GM19463 (cell line): ENCODE measurements around the gene JPH4.
"Not testable (repeated sequence)": the region's sequence is repeated elsewhere in the genome, so short reads cannot be mapped to it uniquely, and the experiment has no call there.

ENCODE experiments used
- ATAC-seq: cut with Tn5 transposase; IDR thresholded peaks from one replicate; pipeline ENCODE4 v1.9.1; 2021; ENCODE audit warnings: mild to moderate bottlenecking, moderate library complexity; ENCODE audit not compliant: unreplicated experiment

Gene JPH4

GRCh38 chr14:23609001-23609400, 30.4 kb upstream of the JPH4 start:
- ATAC-seq: no peak

DNA sequence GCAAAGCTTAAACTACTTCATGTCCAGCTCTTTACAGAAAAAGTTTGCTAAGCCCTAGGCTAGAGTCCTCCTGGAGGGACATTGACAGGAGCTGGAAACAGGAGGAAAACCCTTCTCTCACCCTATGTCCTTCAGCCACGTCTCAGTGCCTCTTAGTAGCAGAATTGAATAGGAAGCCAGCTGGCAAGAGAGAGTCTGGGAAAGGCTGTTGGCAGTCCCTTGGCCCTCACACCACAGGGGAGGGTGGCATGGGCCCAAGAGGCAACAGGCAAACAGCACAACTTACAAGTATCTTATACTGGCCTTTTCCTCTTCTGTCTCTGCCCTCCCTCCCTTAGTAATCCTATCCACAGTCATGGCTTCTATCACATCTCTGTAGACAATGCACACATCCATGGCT, 29.9 kb upstream of the JPH4 start:
- no peak for ATAC-seq

DNA sequence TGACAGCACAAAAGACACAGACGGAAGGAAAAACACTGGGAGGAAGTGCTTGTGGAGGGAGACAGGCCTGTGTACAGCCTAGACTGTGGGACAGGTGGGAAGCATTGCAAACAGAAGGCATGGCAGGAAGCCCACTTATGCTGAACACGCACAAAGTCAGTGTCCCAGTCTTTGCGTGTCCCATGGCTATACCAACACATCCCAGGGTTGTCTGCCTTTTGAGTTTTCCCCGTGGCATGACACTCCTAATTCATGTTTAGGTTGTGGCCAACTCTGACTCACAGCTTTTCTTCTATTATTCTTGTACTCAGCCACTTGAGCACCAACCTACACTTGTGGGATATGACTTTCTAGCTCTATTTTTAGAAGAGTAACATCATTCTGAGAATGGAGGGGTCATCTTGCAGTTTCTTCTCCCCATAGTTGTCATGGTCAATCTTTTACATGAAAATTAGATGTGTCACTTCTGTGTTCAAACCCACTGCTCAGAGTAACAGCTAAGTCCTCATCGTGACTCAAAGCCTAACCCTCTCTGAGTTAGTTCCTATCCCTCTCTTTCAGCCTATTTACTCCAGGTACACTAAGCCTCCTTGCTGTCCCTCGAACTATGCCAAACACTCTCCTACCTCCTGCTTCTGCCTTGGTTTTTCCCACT, 27.5 kb upstream of the JPH4 start:
- peak; percentile 84 for ATAC-seq

DNA sequence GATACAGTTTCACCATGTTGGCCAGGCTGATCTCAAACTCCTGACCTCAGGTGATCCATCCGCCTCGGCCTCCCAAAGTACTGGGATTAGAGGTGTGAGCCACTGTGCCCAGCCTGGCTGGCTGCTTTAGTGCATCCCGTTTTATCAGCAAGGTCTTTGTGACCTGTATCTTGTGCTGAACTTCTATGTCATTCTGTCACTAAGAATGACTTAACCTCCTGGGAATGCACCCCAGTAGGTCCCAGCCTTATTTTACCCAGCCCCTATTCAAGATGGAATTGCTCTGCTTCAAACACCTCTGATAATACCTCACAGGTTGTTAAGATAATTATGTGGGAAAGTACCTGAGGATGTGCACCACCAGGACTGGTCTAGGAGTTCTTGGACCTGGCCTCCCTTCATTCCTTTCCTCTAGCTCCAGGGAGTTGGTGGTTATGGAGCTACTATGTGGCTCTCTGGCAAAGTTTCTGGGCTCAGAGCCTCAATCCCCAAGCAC, 26.1 kb upstream of the JPH4 start:
- ATAC-seq: no peak

DNA sequence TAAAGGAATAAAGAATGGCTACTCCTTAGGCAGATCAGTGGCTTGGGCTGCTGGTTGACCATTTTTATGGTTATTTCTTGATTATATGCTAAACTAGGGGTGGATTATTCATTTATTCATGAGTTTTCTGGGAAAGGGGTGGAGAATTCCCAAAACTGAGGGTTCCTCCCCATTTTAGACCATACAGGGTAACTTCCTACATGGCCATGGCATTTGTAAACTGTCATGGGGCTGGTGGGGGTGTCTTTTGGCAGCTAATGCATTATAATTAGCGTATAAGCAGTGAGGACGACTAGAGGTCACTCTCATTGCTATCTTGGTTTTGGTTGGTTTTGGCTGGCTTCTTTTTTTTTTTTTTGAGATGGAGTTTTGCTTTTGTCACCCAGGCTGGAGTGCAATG, 25.6 kb upstream of the JPH4 start:
- ATAC-seq: no peak

- ATAC-seq: no peak
Observed at GRCh38 chr14:23603103-23603502, 24.5 kb upstream of the JPH4 start.

DNA sequence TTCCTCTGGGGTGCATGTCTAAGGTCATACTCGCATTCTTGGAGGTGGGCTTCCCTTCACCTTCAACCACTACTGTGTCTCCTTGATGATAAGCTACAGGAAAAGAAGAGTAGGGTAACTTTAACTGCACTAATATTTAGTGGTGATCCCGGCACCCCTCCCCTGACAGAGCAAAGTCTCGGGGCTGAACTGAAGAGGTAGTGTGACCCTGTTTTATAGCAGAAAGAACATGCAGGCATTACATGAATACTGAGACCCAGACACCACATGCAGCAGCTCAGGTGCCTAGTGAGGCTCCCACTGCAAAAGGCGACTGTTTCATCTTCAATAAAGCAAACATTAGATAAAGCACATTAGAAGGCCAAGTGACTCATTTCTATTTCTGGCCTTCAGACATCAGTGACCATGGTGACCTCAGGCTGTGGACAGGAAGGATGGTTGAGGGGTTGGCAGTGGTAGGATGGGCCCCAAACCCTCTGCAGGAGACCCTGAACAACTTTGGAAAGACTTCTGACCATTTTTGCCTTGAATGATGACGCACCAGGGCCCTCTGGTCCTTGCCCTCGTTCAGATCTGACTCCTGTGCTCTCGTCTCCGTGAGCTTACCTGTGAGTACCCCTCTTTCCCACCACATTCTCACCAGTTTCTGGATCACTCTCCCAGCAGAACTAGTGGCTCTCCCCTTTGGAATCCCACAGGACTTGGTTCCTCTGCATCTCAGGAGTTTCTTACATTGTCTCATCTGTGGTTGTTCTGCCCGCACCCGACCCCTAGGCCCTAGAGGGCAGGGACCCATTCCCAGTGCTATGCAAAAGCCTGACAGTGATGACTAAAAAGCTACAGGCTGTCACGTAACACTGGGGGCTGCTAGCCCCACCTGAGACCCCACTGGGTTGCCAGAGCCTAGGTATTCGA, 23.8 kb upstream of the JPH4 start:
- ATAC-seq: no peak

DNA sequence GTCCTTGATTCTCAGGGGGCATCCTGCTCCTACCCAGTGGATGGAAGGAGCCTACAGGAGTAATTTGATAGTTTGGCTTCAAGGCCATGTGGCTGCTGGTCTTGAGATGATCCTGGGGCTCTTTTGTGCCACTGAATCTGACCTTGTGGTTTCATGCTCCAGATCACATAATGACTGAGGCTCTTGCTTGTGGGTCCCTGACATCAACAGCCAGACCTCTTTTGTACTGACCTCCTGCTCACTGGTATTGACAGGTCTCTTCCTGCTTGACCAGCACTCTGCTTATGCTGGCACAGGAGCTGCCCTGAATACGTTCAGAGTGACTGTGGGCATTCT, 23.2 kb upstream of the JPH4 start:
- ATAC-seq: peak; percentile 35

- no peak for ATAC-seq
Observed at GRCh38 chr14:23601424-23601823, 22.8 kb upstream of the JPH4 start.

GRCh38 chr14:23600806-23601205, 22.2 kb upstream of the JPH4 start:
- no peak for ATAC-seq

DNA sequence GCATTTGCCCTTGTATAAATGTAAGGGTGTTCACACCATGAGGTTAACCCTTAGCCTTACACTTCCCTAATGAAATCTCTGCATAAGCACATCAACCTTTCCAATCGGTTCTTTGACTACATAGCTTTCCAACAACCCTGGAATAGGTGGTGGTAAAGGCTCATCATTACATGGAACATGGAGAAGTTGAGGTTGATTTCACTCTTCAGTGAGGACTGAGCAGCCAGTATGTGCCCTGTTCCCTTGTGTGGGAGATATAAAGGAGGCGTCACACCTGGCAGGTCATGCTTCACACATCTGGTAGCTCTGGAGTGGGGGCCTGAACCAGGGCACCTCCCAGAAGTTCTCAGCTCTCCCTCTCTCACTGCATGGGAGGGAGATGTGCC, 21.7 kb upstream of the JPH4 start:
- ATAC-seq: no peak

DNA sequence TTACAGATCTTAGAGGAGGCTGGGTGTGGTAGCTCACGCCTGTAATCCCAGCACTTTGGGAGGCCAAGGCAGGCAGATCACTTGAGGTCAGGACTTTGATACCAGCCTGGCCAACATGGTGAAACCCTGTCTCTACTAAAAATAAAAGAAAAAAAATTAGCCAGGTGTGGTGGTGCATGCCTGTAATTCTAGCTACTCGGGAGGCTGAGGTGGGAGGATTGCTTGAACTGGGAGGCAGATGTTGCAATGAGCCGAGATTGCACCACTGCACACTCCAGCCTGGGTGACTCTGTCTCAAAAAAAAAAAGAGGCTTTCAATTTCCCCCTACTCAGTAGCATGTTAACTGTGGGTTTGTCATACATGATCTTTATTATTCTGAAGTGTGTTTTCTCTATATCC, 15.6 kb upstream of the JPH4 start:
- ATAC-seq: not testable (repeated sequence)

DNA sequence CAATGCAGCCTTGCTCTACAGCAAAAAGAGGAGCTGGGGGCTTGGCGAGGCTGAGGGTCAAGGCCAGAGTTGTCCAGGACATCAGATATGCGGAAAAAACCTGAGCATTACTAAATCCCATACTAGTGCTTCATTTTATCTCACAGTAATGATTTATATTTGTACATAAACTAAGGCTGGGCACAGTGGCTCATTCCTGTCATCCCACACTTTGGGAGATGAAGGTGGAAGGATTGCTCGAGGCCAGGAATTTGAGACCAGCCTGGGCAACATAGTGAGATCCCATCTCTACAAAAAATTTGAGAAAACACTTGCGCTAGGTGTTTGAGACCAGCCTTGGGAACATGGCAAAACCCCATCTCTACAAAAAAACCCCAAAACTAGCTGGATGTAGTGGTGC, 11.6 kb upstream of the JPH4 start:
- no peak for ATAC-seq

DNA sequence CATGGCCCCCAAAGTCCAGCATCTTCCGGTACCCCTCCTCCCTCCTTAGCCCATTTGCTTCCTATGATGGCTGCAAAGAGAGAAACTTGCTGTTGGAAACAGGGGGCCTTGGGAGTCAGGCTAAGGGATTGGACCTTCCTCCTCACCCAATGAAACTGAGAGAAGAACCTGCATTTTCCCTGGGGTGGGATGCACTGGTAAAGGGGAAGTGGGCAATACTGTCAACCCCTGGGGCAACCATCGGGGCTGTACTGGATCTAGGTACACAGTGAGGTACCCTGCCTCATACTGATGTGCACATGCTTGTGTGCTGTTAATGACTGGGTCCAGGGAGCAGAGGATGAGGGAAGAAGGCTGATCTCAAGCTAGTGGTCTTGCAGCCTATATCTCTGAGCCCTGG, 11.0 kb upstream of the JPH4 start:
- no peak for ATAC-seq

- peak; percentile 97 for ATAC-seq
Observed at GRCh38 chr14:23588884-23589598, 10.5 kb upstream of the JPH4 start.

GRCh38 chr14:23584527-23585203, 6.1 kb upstream of the JPH4 start:
- ATAC-seq: not testable (repeated sequence)

DNA sequence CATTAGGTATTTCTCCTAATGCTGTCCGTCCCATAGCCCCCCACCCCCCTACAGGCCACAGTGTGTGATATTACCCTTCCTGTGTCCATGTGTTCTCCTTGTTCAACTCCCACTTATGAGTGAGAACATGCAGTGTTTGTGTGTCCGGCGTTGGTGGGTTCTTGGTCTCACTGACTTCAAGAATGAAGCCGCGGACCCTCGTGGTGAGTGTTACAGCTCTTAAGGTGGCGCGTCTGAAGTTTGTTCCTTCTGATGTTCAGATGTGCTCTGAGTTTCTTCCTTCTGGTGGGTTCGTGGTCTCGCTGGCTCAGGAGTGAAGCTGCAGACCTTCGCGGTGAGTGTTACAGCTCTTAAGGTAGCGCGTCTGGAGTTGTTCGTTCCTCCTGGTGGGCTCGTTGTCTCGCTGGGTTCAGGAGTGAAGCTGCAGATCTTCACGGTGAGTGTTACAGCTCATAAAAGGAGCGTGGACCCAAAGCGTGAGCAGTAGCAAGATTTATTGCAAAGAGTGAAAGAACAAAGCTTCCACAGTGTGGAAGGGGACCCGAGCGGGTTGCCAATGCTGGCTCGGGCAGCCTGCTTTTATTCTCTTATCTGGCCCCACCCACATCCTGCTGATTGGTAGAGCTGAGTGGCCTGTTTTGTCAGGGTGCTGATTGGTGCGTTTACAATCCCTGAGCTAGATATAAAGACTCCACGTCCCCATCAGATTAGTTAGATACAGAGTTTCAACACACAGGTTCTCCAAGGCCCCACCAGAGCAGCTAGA, 5.4 kb upstream of the JPH4 start:
- not testable (repeated sequence) for ATAC-seq

- ATAC-seq: no peak
Observed at GRCh38 chr14:23582906-23583760, 4.5 kb upstream of the JPH4 start.

- ATAC-seq: no peak
Observed at GRCh38 chr14:23580948-23581281, 2.3 kb upstream of the JPH4 start.
